Measurements from ENCODE around the gene GLYATL1. TPM values are rescaled to one million over a fixed set of nuclear protein-coding genes. Genes with fewer than 3 reads are reported as not detected.
"Not testable (repeated sequence)": the region's sequence is repeated elsewhere in the genome, so short reads cannot be mapped to it uniquely, and the experiment has no call there.

Gene GLYATL1
- total and polyA plus RNA-seq, 2 donors, result 0.41 to 0.79 TPM

DNA sequence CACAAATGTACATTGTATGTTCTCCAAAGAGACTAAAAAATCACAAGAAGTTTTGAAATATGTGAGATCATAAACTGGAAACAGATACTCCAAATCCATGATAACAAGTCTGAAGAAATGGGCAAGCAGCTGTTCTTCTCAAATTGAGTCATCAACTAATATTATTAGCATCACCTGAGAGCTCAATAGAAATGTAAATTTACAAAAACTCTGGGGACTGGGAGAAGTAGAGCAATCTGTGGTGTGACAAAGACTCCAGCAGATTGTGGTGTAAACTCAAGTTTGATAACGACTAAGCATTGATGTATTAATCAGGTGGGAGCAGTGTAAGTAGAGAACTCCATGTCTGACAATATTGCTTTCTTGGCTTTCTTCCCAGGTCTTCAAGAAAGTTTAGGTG is 53.2 kb downstream of the GLYATL1 start:
- H3K4me1 ChIP-seq (ENCODE audit: insufficient read depth), result no peaks in the 10 kb centered on the region
- H3K36me3 ChIP-seq (ENCODE audit: insufficient read depth), result no peaks in the 10 kb centered on the region
- H3K4me3 ChIP-seq (ENCODE audit: low read depth, low read length), result no peak overlapping the region
- no peak for DNase-seq (ENCODE audit: extremely low spot score)
- no peak overlapping the region for H3K27ac ChIP-seq (ENCODE audit: low read depth)
- 68% methylated on average over 1 of the region's 1 CpG for WGBS

GRCh38 chr11:58994171-58994570 is 54.9 kb downstream of the GLYATL1 start:
- no peak overlapping the region for H3K4me3 ChIP-seq (ENCODE audit: low read depth, low read length)
- 93% methylated on average over 3 of the region's 3 CpGs for WGBS
- no peaks in the 10 kb centered on the region for H3K36me3 ChIP-seq (ENCODE audit: insufficient read depth)
- H3K27ac ChIP-seq (ENCODE audit: low read depth), result no peak overlapping the region
- DNase-seq (ENCODE audit: extremely low spot score), result no peak
- no peaks in the 10 kb centered on the region for H3K4me1 ChIP-seq (ENCODE audit: insufficient read depth)

DNA sequence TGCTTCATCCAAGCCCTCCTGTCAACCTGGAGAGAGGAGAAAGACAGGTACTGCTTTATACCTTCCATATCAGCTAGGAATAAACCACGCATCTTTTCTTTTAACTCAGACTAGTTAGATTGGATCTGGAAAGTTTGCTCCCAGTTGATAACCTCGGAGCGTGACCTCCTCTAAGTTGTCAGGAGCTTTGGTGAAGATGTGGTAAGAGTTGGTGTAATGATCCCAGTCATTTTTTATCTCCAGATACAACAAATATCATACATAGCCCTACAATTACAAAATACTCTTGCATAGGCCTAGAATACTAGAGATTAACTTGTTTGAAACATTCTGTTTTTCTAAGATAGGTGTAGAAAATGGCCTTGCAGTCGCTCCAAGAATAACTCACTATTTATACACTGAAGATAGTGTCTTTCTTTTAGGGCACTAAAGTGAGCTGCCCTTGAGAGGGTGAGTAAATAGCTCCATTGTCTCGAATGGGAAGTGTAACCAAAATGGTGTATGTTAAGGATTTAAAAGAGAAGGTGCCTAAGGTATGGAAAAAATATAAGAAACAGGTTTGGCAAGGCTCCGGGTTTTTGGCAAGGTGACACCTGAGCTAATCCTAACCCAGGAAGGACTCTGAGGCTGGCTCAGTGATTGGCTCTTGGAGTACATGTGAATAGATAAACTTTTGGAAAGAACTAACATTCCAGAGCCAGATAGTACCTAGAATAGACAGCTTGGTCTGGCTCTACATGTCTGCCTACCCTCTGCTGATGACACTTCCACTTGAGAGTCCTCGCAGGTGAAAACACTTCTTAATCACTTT is 59.4 kb downstream of the GLYATL1 start:
- Histone ChIP-seq H3K4me3 (ENCODE audit: low read depth, low read length) (no peak overlapping the region), H3K36me3 (ENCODE audit: insufficient read depth) (no peaks in the 10 kb centered on the region), H3K27ac (ENCODE audit: low read depth) (no peak overlapping the region), H3K4me1 (ENCODE audit: insufficient read depth) (no peaks in the 10 kb centered on the region)
- DNase-seq (ENCODE audit: extremely low spot score), result no peak
- WGBS, result 79% methylated on average over 7 of the region's 7 CpGs

DNA sequence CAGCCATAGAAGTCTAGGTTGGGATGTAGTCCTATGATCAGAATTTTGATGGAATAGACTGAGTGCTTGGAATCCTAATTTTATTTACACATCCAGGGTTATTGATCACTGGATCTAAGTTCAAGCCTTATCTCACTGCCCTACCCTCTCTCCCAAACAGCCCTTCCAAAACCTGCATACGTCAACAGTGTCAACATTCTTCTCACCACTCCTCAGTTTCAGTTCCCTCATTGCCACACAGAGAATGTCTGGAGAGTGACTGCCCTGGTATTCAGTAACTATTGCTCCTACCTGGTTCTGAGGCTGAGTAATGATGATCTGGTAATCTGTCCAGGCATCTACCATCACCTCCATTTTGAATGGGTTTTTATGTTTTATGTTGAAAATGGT is 60.0 kb downstream of the GLYATL1 start:
- Histone ChIP-seq H3K27ac (ENCODE audit: low read depth) (no peak overlapping the region), H3K4me3 (ENCODE audit: low read depth, low read length) (no peak overlapping the region), H3K4me1 (ENCODE audit: insufficient read depth) (no peaks in the 10 kb centered on the region), H3K36me3 (ENCODE audit: insufficient read depth) (no peaks in the 10 kb centered on the region)
- no peak for DNase-seq (ENCODE audit: extremely low spot score)
- 77% methylated on average over 1 of the region's 1 CpG for WGBS

DNA sequence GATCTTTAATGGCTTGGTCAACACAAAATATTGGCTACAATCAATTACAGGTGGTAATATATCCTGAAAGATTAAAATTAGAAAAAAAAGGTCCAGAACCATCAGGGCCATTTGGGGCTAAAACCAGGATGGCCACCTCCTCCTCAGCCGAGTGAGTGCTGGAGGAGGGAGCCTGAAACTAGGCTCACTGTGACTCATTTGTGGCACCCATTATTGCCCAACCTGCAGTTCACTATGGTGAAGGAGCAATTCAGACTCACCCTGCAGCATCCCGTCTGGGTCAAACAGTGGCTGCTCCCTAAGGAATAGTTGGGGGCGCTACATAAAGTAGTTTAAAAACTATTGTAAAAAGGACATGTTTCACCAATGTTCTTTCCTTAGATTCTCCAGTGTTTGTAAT is 60.7 kb downstream of the GLYATL1 start:
- no peak for DNase-seq (ENCODE audit: extremely low spot score)
- Histone ChIP-seq H3K36me3 (ENCODE audit: insufficient read depth) (no peaks in the 10 kb centered on the region), H3K4me3 (ENCODE audit: low read depth, low read length) (no peak overlapping the region), H3K4me1 (ENCODE audit: insufficient read depth) (no peaks in the 10 kb centered on the region), H3K27ac (ENCODE audit: low read depth) (no peak overlapping the region)
- 72% methylated on average over 3 of the region's 3 CpGs for WGBS

GRCh38 chr11:59002006-59002405 is 62.7 kb downstream of the GLYATL1 start:
- not testable (repeated sequence) for H3K27ac ChIP-seq (ENCODE audit: low read depth); H3K4me3 ChIP-seq (ENCODE audit: low read depth, low read length); H3K36me3 ChIP-seq (ENCODE audit: insufficient read depth); H3K4me1 ChIP-seq (ENCODE audit: insufficient read depth); DNase-seq (ENCODE audit: extremely low spot score)
- WGBS, result 19% methylated on average over 2 of the region's 2 CpGs

Other genes with a start within 250 kb of the GLYATL1 start
- gene GLYAT, start 207.5 kb upstream of the GLYATL1 start, total RNA-seq, result not detected
- 0.05 TPM for gene GLYAT, start 207.5 kb upstream of the GLYATL1 start, polyA plus RNA-seq
- gene GLYATL2, start 94.8 kb upstream of the GLYATL1 start, total RNA-seq, result 3.8 TPM
- gene GLYATL2, start 94.8 kb upstream of the GLYATL1 start, polyA plus RNA-seq, result 0.35 TPM
- not detected for gene GLYATL1B, start 146.8 kb downstream of the GLYATL1 start, total RNA-seq
- gene GLYATL1B, start 146.8 kb downstream of the GLYATL1 start, polyA plus RNA-seq, result not detected
- 25.9 TPM for gene FAM111B, start 167.7 kb downstream of the GLYATL1 start, total RNA-seq
- 0.23 TPM for gene FAM111B, start 167.7 kb downstream of the GLYATL1 start, polyA plus RNA-seq
- 93.6 TPM for gene FAM111A, start 203.4 kb downstream of the GLYATL1 start, total RNA-seq
- gene FAM111A, start 203.4 kb downstream of the GLYATL1 start, polyA plus RNA-seq, result 12.4 TPM
- gene DTX4, start 232.6 kb downstream of the GLYATL1 start, total RNA-seq, result 24.0 TPM
- gene DTX4, start 232.6 kb downstream of the GLYATL1 start, polyA plus RNA-seq, result 14.8 TPM